OCI-LY1 (cell line): ENCODE measurements around the gene KCNJ9.

Experiments
- H2AFZ ChIP-seq: fragments of 200-600 bp; sonication (generic), shearing (Covaris generic); 2 replicates; pipeline ENCODE4 v1.6.0; 2014; ENCODE audit warnings: antibody characterized with exemption, mild to moderate bottlenecking, low read length
- H3F3A ChIP-seq: fragments of 200-600 bp; sonication (generic), shearing (Covaris generic); 2 replicates; pipeline ENCODE4 v1.6.0; 2014; ENCODE audit warnings: mild to moderate bottlenecking, antibody characterized with exemption, low read length, moderate library complexity; ENCODE audit not compliant: insufficient read depth
- H3K27ac ChIP-seq: fragments of 200-600 bp; sonication (generic); 2 replicates; pipeline ENCODE4 v1.5.1; 2014; ENCODE audit warnings: low read length, mixed run types, mild to moderate bottlenecking, low read depth; ENCODE audit not compliant: poor library complexity, severe bottlenecking
- H3K27me3 ChIP-seq: fragments of 200-600 bp; sonication (generic); 2 replicates; pipeline ENCODE4 v1.6.0; 2014; ENCODE audit warnings: antibody characterized with exemption, mild to moderate bottlenecking, low read length, moderate library complexity; ENCODE audit not compliant: insufficient read depth
- H3K36me3 ChIP-seq: fragments of 200-600 bp; sonication (generic); 2 replicates; pipeline ENCODE4 v1.6.1; 2014; ENCODE audit warnings: mild to moderate bottlenecking, antibody characterized with exemption, low read length, moderate library complexity, mixed read lengths; ENCODE audit not compliant: insufficient read depth
- H3K4me1 ChIP-seq: fragments of 200-600 bp; sonication (generic); 2 replicates; pipeline ENCODE4 v1.5.1; 2014; ENCODE audit warnings: mild to moderate bottlenecking, low read length, moderate library complexity; ENCODE audit not compliant: insufficient read depth, severe bottlenecking
- H3K4me2 ChIP-seq: fragments of 200-600 bp; sonication (generic), shearing (Covaris generic); 2 replicates; pipeline ENCODE4 v1.6.1; 2014; ENCODE audit warnings: low read length
- H3K4me3 ChIP-seq: fragments of 200-600 bp; sonication (generic); 2 replicates; pipeline ENCODE4 v1.5.1; 2014; ENCODE audit warnings: low read length, low read depth, mild to moderate bottlenecking, mixed read lengths; ENCODE audit not compliant: poor library complexity, severe bottlenecking
- H3K79me2 ChIP-seq: fragments of 200-600 bp; shearing (Covaris generic); 2 replicates; pipeline ENCODE4 v1.6.1; 2016; ENCODE audit warnings: mixed run types, low read length, mixed read lengths; ENCODE audit not compliant: insufficient read depth
- H3K9ac ChIP-seq: fragments of 200-600 bp; sonication (generic), shearing (Covaris generic); 2 replicates; pipeline ENCODE4 v1.6.1; 2014; ENCODE audit warnings: mild to moderate bottlenecking, low read length, mixed read lengths
- H3K9me2 ChIP-seq: fragments of 200-600 bp; sonication (generic), shearing (Covaris generic); 2 replicates; pipeline ENCODE4 v1.6.1; 2014; ENCODE audit warnings: low read depth, mild to moderate bottlenecking, low read length, mixed read lengths
- H3K9me3 ChIP-seq: fragments of 200-600 bp; shearing (Covaris generic); 2 replicates; pipeline ENCODE4 v1.6.1; 2014; ENCODE audit warnings: low read length, mixed read lengths
- H4K20me1 ChIP-seq: fragments of 200-600 bp; sonication (generic), shearing (Covaris generic); 2 replicates; pipeline ENCODE4 v1.6.0; 2016; ENCODE audit warnings: mild to moderate bottlenecking, low read length; ENCODE audit not compliant: insufficient read depth
- CTCF ChIP-seq: fragments of 200-600 bp; sonication (generic), shearing (Covaris generic); IDR thresholded peaks from 2 replicates; pipeline ENCODE4 v1.5.1; 2017; ENCODE audit warnings: mild to moderate bottlenecking, antibody characterized with exemption, low read length, moderate library complexity, mixed read lengths
- EZH2 ChIP-seq: fragments of 200-600 bp; sonication (generic), shearing (Covaris generic); IDR thresholded peaks from 2 replicates; pipeline ENCODE4 v1.8.0; 2017; ENCODE audit warnings: borderline replicate concordance, mixed run types, mild to moderate bottlenecking, antibody characterized with exemption, low read length, moderate library complexity, mixed read lengths

KCNJ9 gene

DNA sequence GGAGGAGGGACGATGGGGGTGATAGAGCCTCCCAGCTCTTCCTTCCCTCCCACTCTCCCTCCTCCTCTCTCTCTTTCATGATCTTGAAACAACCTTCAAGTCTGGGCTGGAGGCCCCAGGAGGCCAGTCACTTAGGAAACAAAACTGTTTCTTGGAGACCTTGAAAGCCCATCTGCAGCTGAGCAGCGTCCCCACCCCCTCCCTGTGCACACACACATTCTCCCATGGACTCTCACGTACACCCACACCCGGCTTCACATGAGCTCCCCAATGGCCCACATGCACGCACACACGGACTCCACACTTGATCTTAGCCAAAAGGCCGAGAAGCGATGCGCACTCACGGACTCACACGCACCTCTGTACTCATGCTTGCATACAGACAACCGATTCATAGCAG, 31.0 kb downstream of the KCNJ9 start:
- no peak overlapping the region for H3K9ac ChIP-seq
- H3K79me2 ChIP-seq = no peaks in the 10 kb centered on the region
- H3K36me3 ChIP-seq = no peaks in the 10 kb centered on the region
- no peak for TF ChIP-seq EZH2
- TF ChIP-seq CTCF = no peak
- H4K20me1 ChIP-seq = no peaks in the 10 kb centered on the region
- H3K9me3 ChIP-seq = no peaks in the 10 kb centered on the region
- no peaks in the 10 kb centered on the region for H3F3A ChIP-seq
- H2AFZ ChIP-seq = no peak overlapping the region
- H3K4me1 ChIP-seq = no peaks in the 10 kb centered on the region
- peaks cover 11% of the 10 kb centered on the region; the same call in 1 of the 2 replicates for H3K27me3 ChIP-seq
- no peaks in the 10 kb centered on the region for H3K9me2 ChIP-seq
- no peak overlapping the region for H3K27ac ChIP-seq
- H3K4me2 ChIP-seq = no peak overlapping the region
- no peak overlapping the region for H3K4me3 ChIP-seq

DNA sequence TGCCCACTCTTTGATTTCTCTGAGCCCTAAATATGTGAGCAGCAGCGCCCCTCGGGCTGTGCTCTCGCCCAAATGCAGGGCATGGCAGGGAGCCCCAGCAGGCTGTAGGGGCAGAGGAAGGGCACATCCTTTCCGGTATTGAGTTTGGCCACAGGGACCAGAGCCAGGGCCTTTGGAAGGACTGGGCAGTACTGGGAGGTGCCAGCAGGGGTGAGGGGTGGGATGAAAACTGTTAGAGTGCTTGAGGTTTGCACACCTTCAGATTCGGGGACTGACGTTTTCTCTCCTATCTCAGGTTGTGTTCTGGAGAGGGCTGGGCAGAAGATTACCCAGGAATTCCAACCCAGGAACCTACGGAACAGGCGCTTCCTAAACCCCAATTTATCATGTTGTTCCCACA, 32.1 kb downstream of the KCNJ9 start:
- Histone ChIP-seq H3K9me3 (no peaks in the 10 kb centered on the region), H3K4me3 (no peak overlapping the region), H3K27ac (no peak overlapping the region), H3K4me2 (no peak overlapping the region), H3K9ac (no peak overlapping the region), H2AFZ (no peak overlapping the region), H3K9me2 (no peaks in the 10 kb centered on the region), H3K27me3 (peaks cover 11% of the 10 kb centered on the region; the same call in 1 of the 2 replicates), H4K20me1 (no peaks in the 10 kb centered on the region), H3K4me1 (no peaks in the 10 kb centered on the region), H3K36me3 (no peaks in the 10 kb centered on the region), H3K79me2 (no peaks in the 10 kb centered on the region), H3F3A (no peaks in the 10 kb centered on the region)
- TF ChIP-seq CTCF (no peak), EZH2 (no peak)

GRCh38 chr1:160114085-160114484, 32.7 kb downstream of the KCNJ9 start:
- Histone ChIP-seq H3K4me1 (no peaks in the 10 kb centered on the region), H3K4me3 (no peak overlapping the region), H3K27me3 (peaks cover 11% of the 10 kb centered on the region; the same call in 1 of the 2 replicates), H3K79me2 (no peaks in the 10 kb centered on the region), H3K9me2 (no peaks in the 10 kb centered on the region), H3K9me3 (no peaks in the 10 kb centered on the region), H3F3A (no peaks in the 10 kb centered on the region), H3K9ac (no peak overlapping the region), H4K20me1 (no peaks in the 10 kb centered on the region), H3K27ac (no peak overlapping the region), H2AFZ (no peak overlapping the region), H3K4me2 (no peak overlapping the region), H3K36me3 (no peaks in the 10 kb centered on the region)
- TF ChIP-seq EZH2 (no peak), CTCF (no peak)
